ENCODE results near the gene NFATC2. TPM values are rescaled to one million over a fixed set of nuclear protein-coding genes. Genes with fewer than 3 reads are reported as not detected.

The NFATC2 gene
- total and polyA plus RNA-seq, 12 donors = 0.43 to 5.7 (median 3.3) TPM

- ATAC-seq (no peak), DNase-seq (no peak)
- peak overlapping the region in 1 of 10 donors; percentile 20 for H3K27ac ChIP-seq
- no peaks in the 10 kb centered on the region for H3K9me3 ChIP-seq
- H3K36me3 ChIP-seq = peaks cover 0 to 32% (median 0%) of the 10 kb centered on the region in 9 donors
- H3K27me3 ChIP-seq = no peaks in the 10 kb centered on the region
- no peak overlapping the region for H3K4me3 ChIP-seq
- peaks cover 0 to 17% (median 0%) of the 10 kb centered on the region in 9 donors for H3K4me1 ChIP-seq
- TF ChIP-seq, protein P1, sequence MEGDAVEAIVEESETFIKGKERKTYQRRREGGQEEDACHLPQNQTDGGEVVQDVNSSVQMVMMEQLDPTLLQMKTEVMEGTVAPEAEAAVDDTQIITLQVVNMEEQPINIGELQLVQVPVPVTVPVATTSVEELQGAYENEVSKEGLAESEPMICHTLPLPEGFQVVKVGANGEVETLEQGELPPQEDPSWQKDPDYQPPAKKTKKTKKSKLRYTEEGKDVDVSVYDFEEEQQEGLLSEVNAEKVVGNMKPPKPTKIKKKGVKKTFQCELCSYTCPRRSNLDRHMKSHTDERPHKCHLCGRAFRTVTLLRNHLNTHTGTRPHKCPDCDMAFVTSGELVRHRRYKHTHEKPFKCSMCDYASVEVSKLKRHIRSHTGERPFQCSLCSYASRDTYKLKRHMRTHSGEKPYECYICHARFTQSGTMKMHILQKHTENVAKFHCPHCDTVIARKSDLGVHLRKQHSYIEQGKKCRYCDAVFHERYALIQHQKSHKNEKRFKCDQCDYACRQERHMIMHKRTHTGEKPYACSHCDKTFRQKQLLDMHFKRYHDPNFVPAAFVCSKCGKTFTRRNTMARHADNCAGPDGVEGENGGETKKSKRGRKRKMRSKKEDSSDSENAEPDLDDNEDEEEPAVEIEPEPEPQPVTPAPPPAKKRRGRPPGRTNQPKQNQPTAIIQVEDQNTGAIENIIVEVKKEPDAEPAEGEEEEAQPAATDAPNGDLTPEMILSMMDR (IDR thresholded peaks at IDR 0.05) = no peak
- 94 to 95% methylated on average over 7 of the region's 7 CpGs for WGBS, 2 donors
- intact Hi-C loops (cut with DNase I) = no loop called here
Measured at GRCh38 chr20:51437182-51437924, 105.2 kb downstream of the NFATC2 start.

GRCh38 chr20:51434580-51435247 is 107.8 kb downstream of the NFATC2 start:
- no peak overlapping the region for H3K27ac ChIP-seq
- H3K27me3 ChIP-seq = no peaks in the 10 kb centered on the region
- DNase-seq (no peak), ATAC-seq (no peak)
- TF ChIP-seq, protein P1 (IDR thresholded peaks at IDR 0.05) = no peak
- H3K9me3 ChIP-seq = no peaks in the 10 kb centered on the region
- H3K4me3 ChIP-seq = no peak overlapping the region
- 94 to 95% methylated on average over 6 of the region's 6 CpGs for WGBS, 2 donors
- peaks cover 0 to 34% (median 0%) of the 10 kb centered on the region in 9 donors for H3K36me3 ChIP-seq
- peaks cover 0 to 5% (median 0%) of the 10 kb centered on the region in 9 donors for H3K4me1 ChIP-seq
- intact Hi-C loops (cut with DNase I) = no loop called here

- Histone ChIP-seq H3K36me3 (peaks cover 0 to 34% (median 0%) of the 10 kb centered on the region in 9 donors), H3K9me3 (no peaks in the 10 kb centered on the region), H3K4me1 (peaks cover 0 to 5% (median 4%) of the 10 kb centered on the region in 9 donors), H3K4me3 (no peak overlapping the region), H3K27ac (no peak overlapping the region), H3K27me3 (no peaks in the 10 kb centered on the region)
- intact Hi-C loops (cut with DNase I) = no loop called here
- 91 to 96% methylated on average over 2 of the region's 2 CpGs for WGBS, 2 donors
- TF ChIP-seq, protein P1 (IDR thresholded peaks at IDR 0.05) = no peak
- ATAC-seq (no peak), DNase-seq (no peak)
Measured at GRCh38 chr20:51434026-51434425, 108.5 kb downstream of the NFATC2 start.

DNA sequence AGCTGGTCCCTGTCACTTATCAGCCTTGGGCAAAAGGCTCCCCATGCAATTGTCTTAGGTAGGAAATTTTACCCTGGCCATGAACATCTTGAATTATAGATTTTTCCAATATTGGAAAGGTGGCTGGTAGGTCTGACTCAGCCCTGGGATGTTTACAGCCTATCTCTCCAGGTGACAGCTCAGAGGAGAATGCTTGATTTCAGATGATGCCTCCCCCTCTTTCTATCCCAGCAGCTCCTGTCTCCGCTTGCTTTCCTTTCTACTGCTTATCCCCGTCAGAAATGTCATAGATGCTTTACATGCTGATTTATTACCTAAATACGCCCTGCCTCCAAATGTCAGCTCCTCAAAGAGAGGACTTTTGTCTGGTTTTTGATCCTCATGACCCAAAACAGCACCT is 109.6 kb downstream of the NFATC2 start:
- TF ChIP-seq, protein P1 (IDR thresholded peaks at IDR 0.05) = no peak
- H3K4me3 ChIP-seq = no peak overlapping the region
- H3K9me3 ChIP-seq = no peaks in the 10 kb centered on the region
- ATAC-seq (no peak), DNase-seq (no peak)
- intact Hi-C loops (cut with DNase I) = no loop called here
- H3K27me3 ChIP-seq = no peaks in the 10 kb centered on the region
- H3K36me3 ChIP-seq = peaks cover 0 to 34% (median 0%) of the 10 kb centered on the region in 9 donors
- peaks cover 0 to 17% (median 14%) of the 10 kb centered on the region in 9 donors for H3K4me1 ChIP-seq
- WGBS, 2 donors = 96 to 99% methylated on average over 3 of the region's 3 CpGs
- H3K27ac ChIP-seq = no peak overlapping the region

All from heart right ventricle (tissue), 16 donors.